ENCODE measurements around the gene CASP2. TPM values are rescaled to one million over a fixed set of nuclear protein-coding genes. Genes with fewer than 3 reads are reported as not detected.

The CASP2 gene
- total RNA-seq, 1 donor from 2014 or later, result 26.7 TPM

DNA sequence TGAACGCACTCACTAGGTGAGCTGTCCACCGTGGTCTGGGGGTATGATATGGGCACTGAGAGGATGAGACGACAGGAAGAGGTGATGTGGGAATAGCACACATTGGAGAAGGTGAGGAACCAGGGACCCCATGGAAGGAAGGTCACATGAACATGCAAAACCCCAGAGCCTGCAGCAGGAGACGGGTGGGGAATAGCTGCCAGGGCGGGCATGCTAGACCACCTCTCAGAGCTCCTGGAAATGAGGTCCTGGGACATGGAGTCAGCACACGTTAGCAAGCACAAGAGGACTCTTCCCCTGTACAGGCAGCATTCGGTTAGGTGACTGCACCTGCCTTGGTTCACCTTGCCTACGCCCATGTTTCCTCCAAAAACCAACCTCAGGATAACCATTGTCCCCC lies 66.2 kb downstream of the CASP2 start:
- intact Hi-C loops (cut with DNase I), result no loop called here
- no peaks in the 10 kb centered on the region for H3K4me1 ChIP-seq
- H3K9me3 ChIP-seq, result no peaks in the 10 kb centered on the region
- DNase-seq (no peak), ATAC-seq (no peak)
- no peak overlapping the region for H3K27ac ChIP-seq
- no peaks in the 10 kb centered on the region for H3K27me3 ChIP-seq
- H3K36me3 ChIP-seq, result no peaks in the 10 kb centered on the region
- TF ChIP-seq, protein P1, sequence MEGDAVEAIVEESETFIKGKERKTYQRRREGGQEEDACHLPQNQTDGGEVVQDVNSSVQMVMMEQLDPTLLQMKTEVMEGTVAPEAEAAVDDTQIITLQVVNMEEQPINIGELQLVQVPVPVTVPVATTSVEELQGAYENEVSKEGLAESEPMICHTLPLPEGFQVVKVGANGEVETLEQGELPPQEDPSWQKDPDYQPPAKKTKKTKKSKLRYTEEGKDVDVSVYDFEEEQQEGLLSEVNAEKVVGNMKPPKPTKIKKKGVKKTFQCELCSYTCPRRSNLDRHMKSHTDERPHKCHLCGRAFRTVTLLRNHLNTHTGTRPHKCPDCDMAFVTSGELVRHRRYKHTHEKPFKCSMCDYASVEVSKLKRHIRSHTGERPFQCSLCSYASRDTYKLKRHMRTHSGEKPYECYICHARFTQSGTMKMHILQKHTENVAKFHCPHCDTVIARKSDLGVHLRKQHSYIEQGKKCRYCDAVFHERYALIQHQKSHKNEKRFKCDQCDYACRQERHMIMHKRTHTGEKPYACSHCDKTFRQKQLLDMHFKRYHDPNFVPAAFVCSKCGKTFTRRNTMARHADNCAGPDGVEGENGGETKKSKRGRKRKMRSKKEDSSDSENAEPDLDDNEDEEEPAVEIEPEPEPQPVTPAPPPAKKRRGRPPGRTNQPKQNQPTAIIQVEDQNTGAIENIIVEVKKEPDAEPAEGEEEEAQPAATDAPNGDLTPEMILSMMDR (IDR thresholded peaks at IDR 0.05), result no peak
- H3K4me3 ChIP-seq, result no peak overlapping the region

DNA sequence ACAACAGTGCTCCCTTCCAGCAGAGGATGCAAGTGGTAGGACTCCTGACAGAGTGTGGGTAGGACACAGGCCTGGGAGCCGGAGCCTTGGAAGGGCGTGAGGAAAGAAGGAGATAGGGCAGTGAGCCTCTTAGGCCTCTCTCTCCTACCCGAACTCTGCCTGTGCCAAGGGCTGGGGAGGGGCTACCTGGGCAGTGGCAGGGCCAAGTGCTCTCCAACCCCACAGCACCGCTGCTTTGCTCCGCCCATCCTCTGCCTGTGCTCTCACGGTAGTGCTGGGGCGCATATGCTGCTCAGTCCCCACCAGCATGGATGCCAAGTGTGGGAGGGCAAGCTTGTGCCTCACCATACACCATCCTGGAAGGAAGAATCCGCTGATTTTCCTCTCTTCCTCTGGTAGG lies 66.8 kb downstream of the CASP2 start:
- TF ChIP-seq, protein P1 (IDR thresholded peaks at IDR 0.05), result no peak
- H3K4me3 ChIP-seq, result no peak overlapping the region
- H3K27ac ChIP-seq, result no peak overlapping the region
- no peaks in the 10 kb centered on the region for H3K9me3 ChIP-seq
- intact Hi-C loops (cut with DNase I), result no loop called here
- peak; percentile 79 for DNase-seq
- H3K36me3 ChIP-seq, result no peaks in the 10 kb centered on the region
- ATAC-seq, result peak; percentile 81
- H3K27me3 ChIP-seq, result no peaks in the 10 kb centered on the region
- H3K4me1 ChIP-seq, result no peaks in the 10 kb centered on the region

DNA sequence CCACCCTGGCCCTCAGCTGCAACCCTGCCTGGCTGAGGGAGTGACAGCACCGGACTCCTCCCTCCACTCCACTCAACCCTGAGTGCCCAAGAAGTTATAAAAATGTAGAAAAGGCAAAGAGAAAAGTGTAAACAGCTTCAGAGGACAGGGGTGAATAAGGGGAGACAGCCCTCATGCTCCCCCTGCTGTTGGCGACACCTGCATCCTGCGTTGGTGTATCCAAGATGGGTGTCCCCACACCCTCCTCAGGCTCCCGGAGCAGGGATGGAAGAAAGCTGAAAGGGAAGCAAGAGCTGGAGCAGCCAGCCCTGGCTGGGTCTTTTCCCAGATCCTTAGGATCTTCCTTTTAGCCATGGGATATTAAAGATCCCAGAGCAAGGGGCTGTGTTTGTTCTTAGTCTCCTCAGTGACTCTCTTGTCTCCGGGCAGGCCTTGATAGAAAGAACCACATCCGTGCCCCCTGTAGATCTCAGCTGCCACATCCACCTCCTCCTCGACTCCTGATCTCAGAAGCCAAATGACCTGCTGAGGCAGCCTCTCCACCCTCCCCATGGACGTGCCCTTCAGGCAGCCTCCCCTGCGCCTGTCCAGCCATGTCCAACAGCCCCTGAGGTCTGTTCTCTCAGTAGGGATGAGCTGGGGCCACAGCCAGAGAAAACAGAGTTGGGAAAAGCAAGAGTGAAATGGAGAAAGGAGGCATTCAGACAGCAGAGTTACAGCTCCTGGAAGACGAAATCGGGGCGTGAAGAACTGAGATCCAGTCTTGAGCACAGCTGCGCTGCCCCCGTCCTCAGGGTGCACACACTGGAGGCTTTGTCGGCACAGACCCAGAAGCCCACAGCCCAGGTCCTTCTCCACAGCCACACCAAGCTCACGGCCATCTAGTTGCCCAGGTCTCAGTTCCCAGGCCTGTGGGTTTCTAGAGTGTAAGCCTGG lies 67.6 kb downstream of the CASP2 start:
- TF ChIP-seq, protein P1 (IDR thresholded peaks at IDR 0.05), result no peak
- intact Hi-C loops (cut with DNase I), result no loop called here
- H3K4me3 ChIP-seq, result no peak overlapping the region
- no peaks in the 10 kb centered on the region for H3K4me1 ChIP-seq
- H3K27ac ChIP-seq, result no peak overlapping the region
- H3K9me3 ChIP-seq, result no peaks in the 10 kb centered on the region
- DNase-seq, result no peak
- no peak for ATAC-seq
- no peaks in the 10 kb centered on the region for H3K36me3 ChIP-seq
- H3K27me3 ChIP-seq, result no peaks in the 10 kb centered on the region

DNA sequence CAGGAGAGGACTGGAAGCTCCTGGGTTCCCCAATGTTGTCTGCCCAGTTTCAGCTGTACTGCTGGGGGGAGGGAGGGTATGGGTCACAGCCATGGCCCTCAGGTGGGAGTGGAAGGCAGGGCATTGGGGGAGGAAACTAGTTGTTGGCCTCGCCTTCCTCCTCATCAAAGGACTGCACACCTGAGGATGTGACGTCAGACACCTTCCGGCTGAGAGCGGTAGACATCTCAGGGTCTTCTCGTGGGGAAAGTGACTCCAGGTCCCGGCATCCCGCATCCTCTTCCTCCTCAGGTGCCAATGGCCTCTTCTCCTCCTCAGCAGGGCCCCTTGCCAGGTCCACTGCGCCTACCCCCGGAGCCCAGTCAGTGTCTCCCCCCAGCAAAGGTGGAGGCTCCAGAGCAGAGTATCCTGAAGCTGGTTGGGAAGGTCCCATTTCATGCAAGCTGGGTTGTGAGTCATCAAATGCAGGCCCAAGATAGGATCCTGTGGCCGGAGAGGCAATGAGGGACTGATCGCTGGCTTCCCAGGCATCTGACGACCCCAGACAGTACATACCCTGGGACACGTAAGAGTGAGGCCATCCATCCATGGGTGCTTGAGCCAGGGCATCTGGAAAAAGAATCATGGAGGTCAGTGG lies 68.4 kb downstream of the CASP2 start:
- Histone ChIP-seq H3K27ac (no peak overlapping the region), H3K36me3 (no peaks in the 10 kb centered on the region), H3K27me3 (peaks cover 1% of the 10 kb centered on the region), H3K9me3 (no peaks in the 10 kb centered on the region), H3K4me1 (no peaks in the 10 kb centered on the region), H3K4me3 (no peak overlapping the region)
- intact Hi-C loops (cut with DNase I), result no loop called here
- DNase-seq, result no peak
- ATAC-seq, result no peak
- TF ChIP-seq, protein P1 (IDR thresholded peaks at IDR 0.05), result no peak

Other genes starting within 250 kb of the CASP2 start
- gene OR6V1, start 236.0 kb upstream of the CASP2 start, total RNA-seq, result not detected
- not detected for gene PIP, start 156.3 kb upstream of the CASP2 start, total RNA-seq
- gene TAS2R39, start 104.9 kb upstream of the CASP2 start, total RNA-seq, result not detected
- not detected for gene TAS2R40, start 66.3 kb upstream of the CASP2 start, total RNA-seq
- gene GSTK1, start 24.9 kb upstream of the CASP2 start, total RNA-seq, result 149 TPM
- gene TMEM139, start 3.4 kb upstream of the CASP2 start, total RNA-seq, result 25.1 TPM
- gene CLCN1, start 27.8 kb downstream of the CASP2 start, total RNA-seq, result not detected
- gene FAM131B, start 74.4 kb downstream of the CASP2 start, total RNA-seq, result 0.90 TPM
- gene ZYX, start 93.0 kb downstream of the CASP2 start, total RNA-seq, result 263 TPM
- gene EPHA1, start 120.5 kb downstream of the CASP2 start, total RNA-seq, result 13.9 TPM
- gene TAS2R60, start 155.1 kb downstream of the CASP2 start, total RNA-seq, result not detected
- gene TAS2R41, start 189.5 kb downstream of the CASP2 start, total RNA-seq, result not detected

All from upper lobe of right lung (tissue), 1 donor.